ENCODE data around the gene SLC39A11. TPM values are rescaled to one million over a fixed set of nuclear protein-coding genes. Genes with fewer than 3 reads are reported as not detected.

The SLC39A11 gene
- total and polyA plus RNA-seq, 2 donors (not counting 1 experiment from before 2014, with no cell fraction given) = 12.7 to 27.4 TPM

- TF ChIP-seq CTCF (conservative IDR thresholded peaks at IDR 0.05 in 1 of 2, IDR thresholded peaks at IDR 0.05 in 1 of 2; ENCODE audit: low read depth in 1 of 2, low read length in 2 of 2) (no peak), EZH2 (IDR thresholded peaks at IDR 0.05; ENCODE audit: low read length, missing control alignments) (no peak)
- H3K4me3 ChIP-seq (replicated peaks in 1 of 4; ENCODE audit: control extremely low read depth in 1 of 4, insufficient read depth in 1 of 4, low read depth in 3 of 4, low read length in 4 of 4) = no peak overlapping the region
- no peaks in the 10 kb centered on the region for H3K27me3 ChIP-seq (ENCODE audit: control insufficient read depth, insufficient read depth, low read length)
- H4K20me1 ChIP-seq (ENCODE audit: control insufficient read depth, extremely low read depth, insufficient read depth, low read length) = no peaks in the 10 kb centered on the region
- H3K79me2 ChIP-seq (ENCODE audit: control insufficient read depth, insufficient read depth, low read length) = no peaks in the 10 kb centered on the region
- DNase-seq (ENCODE audit: low read depth in 2 of 2) = no peak
- H3K9ac ChIP-seq (ENCODE audit: insufficient read depth, low read length) = no peak overlapping the region
- no peaks in the 10 kb centered on the region for H3K36me3 ChIP-seq (ENCODE audit: control insufficient read depth, insufficient read depth, low read length)
- H3K4me1 ChIP-seq (ENCODE audit: control insufficient read depth, extremely low read depth, insufficient read depth, low read length) = no peaks in the 10 kb centered on the region
- H3K4me2 ChIP-seq (ENCODE audit: extremely low read depth, insufficient read depth, low read length) = no peak overlapping the region
- H3K9me3 ChIP-seq (ENCODE audit: control insufficient read depth, insufficient read depth, low read depth, low read length) = no peaks in the 10 kb centered on the region
- H3K27ac ChIP-seq (ENCODE audit: insufficient read depth, low read length) = no peak overlapping the region
- no peak overlapping the region for H2AFZ ChIP-seq (ENCODE audit: low read length)
Measured at GRCh38 chr17:72952641-72953315, 139.7 kb downstream of the SLC39A11 start.

GRCh38 chr17:72952220-72952619, 140.3 kb downstream of the SLC39A11 start:
- no peak overlapping the region for H3K27ac ChIP-seq (ENCODE audit: insufficient read depth, low read length)
- TF ChIP-seq EZH2 (IDR thresholded peaks at IDR 0.05; ENCODE audit: low read length, missing control alignments) (no peak), CTCF (conservative IDR thresholded peaks at IDR 0.05 in 1 of 2, IDR thresholded peaks at IDR 0.05 in 1 of 2; ENCODE audit: low read depth in 1 of 2, low read length in 2 of 2) (no peak)
- no peaks in the 10 kb centered on the region for H3K79me2 ChIP-seq (ENCODE audit: control insufficient read depth, insufficient read depth, low read length)
- no peaks in the 10 kb centered on the region for H3K4me1 ChIP-seq (ENCODE audit: control insufficient read depth, extremely low read depth, insufficient read depth, low read length)
- H3K4me3 ChIP-seq (replicated peaks in 1 of 4; ENCODE audit: control extremely low read depth in 1 of 4, insufficient read depth in 1 of 4, low read depth in 3 of 4, low read length in 4 of 4) = no peak overlapping the region
- DNase-seq (ENCODE audit: low read depth in 2 of 2) = no peak
- no peaks in the 10 kb centered on the region for H4K20me1 ChIP-seq (ENCODE audit: control insufficient read depth, extremely low read depth, insufficient read depth, low read length)
- no peaks in the 10 kb centered on the region for H3K36me3 ChIP-seq (ENCODE audit: control insufficient read depth, insufficient read depth, low read length)
- H2AFZ ChIP-seq (ENCODE audit: low read length) = no peak overlapping the region
- H3K9ac ChIP-seq (ENCODE audit: insufficient read depth, low read length) = no peak overlapping the region
- no peak overlapping the region for H3K4me2 ChIP-seq (ENCODE audit: extremely low read depth, insufficient read depth, low read length)
- no peaks in the 10 kb centered on the region for H3K27me3 ChIP-seq (ENCODE audit: control insufficient read depth, insufficient read depth, low read length)
- H3K9me3 ChIP-seq (ENCODE audit: control insufficient read depth, insufficient read depth, low read depth, low read length) = no peaks in the 10 kb centered on the region

- no peaks in the 10 kb centered on the region for H4K20me1 ChIP-seq (ENCODE audit: control insufficient read depth, extremely low read depth, insufficient read depth, low read length)
- no peak overlapping the region for H3K4me2 ChIP-seq (ENCODE audit: extremely low read depth, insufficient read depth, low read length)
- DNase-seq (ENCODE audit: low read depth in 2 of 2) = no peak
- no peaks in the 10 kb centered on the region for H3K36me3 ChIP-seq (ENCODE audit: control insufficient read depth, insufficient read depth, low read length)
- no peak overlapping the region for H3K4me3 ChIP-seq (replicated peaks in 1 of 4; ENCODE audit: control extremely low read depth in 1 of 4, insufficient read depth in 1 of 4, low read depth in 3 of 4, low read length in 4 of 4)
- no peak overlapping the region for H2AFZ ChIP-seq (ENCODE audit: low read length)
- TF ChIP-seq CTCF (conservative IDR thresholded peaks at IDR 0.05 in 1 of 2, IDR thresholded peaks at IDR 0.05 in 1 of 2; ENCODE audit: low read depth in 1 of 2, low read length in 2 of 2) (no peak), EZH2 (IDR thresholded peaks at IDR 0.05; ENCODE audit: low read length, missing control alignments) (no peak)
- no peaks in the 10 kb centered on the region for H3K27me3 ChIP-seq (ENCODE audit: control insufficient read depth, insufficient read depth, low read length)
- H3K27ac ChIP-seq (ENCODE audit: insufficient read depth, low read length) = no peak overlapping the region
- H3K79me2 ChIP-seq (ENCODE audit: control insufficient read depth, insufficient read depth, low read length) = no peaks in the 10 kb centered on the region
- no peaks in the 10 kb centered on the region for H3K4me1 ChIP-seq (ENCODE audit: control insufficient read depth, extremely low read depth, insufficient read depth, low read length)
- H3K9ac ChIP-seq (ENCODE audit: insufficient read depth, low read length) = no peak overlapping the region
- no peaks in the 10 kb centered on the region for H3K9me3 ChIP-seq (ENCODE audit: control insufficient read depth, insufficient read depth, low read depth, low read length)
Measured at GRCh38 chr17:72950242-72950931, 142.1 kb downstream of the SLC39A11 start.

All from fibroblast of lung (primary cell).